A549 (cell line): ENCODE measurements around the gene JDP2.

Experiments used
- CHD2 ChIP-seq: fragments of 150-350 bp; IDR thresholded peaks from 2 replicates; pipeline ENCODE4 v1.6.1; 2014; ENCODE audit warnings: low read length; ENCODE audit not compliant: partially characterized antibody
- CTCF ChIP-seq: fragments of >200 bp; sonication (Bioruptor Twin); formaldehyde crosslinking; IDR thresholded peaks from 3 replicates; pipeline ENCODE4 v1.5.1; 2016
- EP300 ChIP-seq, 2 experiments: fragments of >200 bp; sonication (Bioruptor Twin); formaldehyde crosslinking; IDR thresholded peaks; 2 replicates in 1 of 2; 3 replicates in 1 of 2; pipeline ENCODE4 v1.6.1; 2016 to 2017
- NPAS2 ChIP-seq: fragments of 250-450 bp; sonication (Bioruptor Pico); IDR thresholded peaks from 2 replicates; pipeline ENCODE4 v1.8.0; 2022; ENCODE audit warnings: mild to moderate bottlenecking, moderate library complexity, borderline replicate concordance
- RAD21 ChIP-seq, 2 experiments: fragments of >200 bp in 1 of 2; sonication (Bioruptor Twin) in 1 of 2; formaldehyde crosslinking in 1 of 2; IDR thresholded peaks in 1 of 2; conservative IDR thresholded peaks in 1 of 2; 2 replicates in 1 of 2; 3 replicates in 1 of 2; pipeline ENCODE4 v1.6.1; 2012 to 2018; ENCODE audit warnings: inconsistent platforms in 1 of 2
- RARB ChIP-seq: fragments of 250-450 bp; sonication (Bioruptor Pico); IDR thresholded peaks from 2 replicates; pipeline ENCODE4 v1.8.0; 2021; ENCODE audit warnings: mild to moderate bottlenecking, moderate library complexity
- SREBF2 ChIP-seq: fragments of 450-650 bp; IDR thresholded peaks from 2 replicates; pipeline ENCODE4 v1.6.1; 2014; ENCODE audit warnings: mild to moderate bottlenecking, moderate library complexity
- ZFP36 ChIP-seq: fragments of 450-650 bp; IDR thresholded peaks from 2 replicates; pipeline ENCODE4 v1.6.1; 2014; ENCODE audit warnings: borderline replicate concordance; ENCODE audit not compliant: partially characterized antibody

- TF ChIP-seq NPAS2 (CRISPR knock-in tag): no peak
- TF ChIP-seq SREBF2: no peak
- peak; percentile 31 for TF ChIP-seq CTCF
- peak in 1 of 2 experiments; percentile 25; a peak in 1 of 5 replicates for TF ChIP-seq RAD21 (conservative IDR thresholded peaks at IDR 0.05 in 1 of 2, IDR thresholded peaks at IDR 0.05 in 1 of 2)
- no peak for TF ChIP-seq RARB (CRISPR knock-in tag)
- TF ChIP-seq CHD2: no peak
- no peak for TF ChIP-seq EP300 (IDR thresholded peaks at IDR 0.05)
- no peak for TF ChIP-seq ZFP36
Measured at GRCh38 chr14:75518625-75519024, 90.8 kb downstream of the JDP2 start.
